GM23338 (cell line): ENCODE data around the gene NDUFA13. TPM values are rescaled to one million over a fixed set of nuclear protein-coding genes. Genes with fewer than 3 reads are reported as not detected.
A peak's percentile ranks its signal among the peaks of the same experiment; 100 is the strongest.

Source experiments
- ATAC-seq: fragments of 200-7000 bp; cut with Tn5 transposase; 3 replicates; pipeline ENCODE4 v1.9.1; 2020
- DNase-seq: peaks from one replicate; pipeline ENCODE4 v3.0.0-alpha.2; 2015; ENCODE audit warnings: low spot score
- H2AFZ ChIP-seq: fragments of 200-600 bp; sonication (generic); 2 replicates; pipeline ENCODE4 v1.8.0; 2016; ENCODE audit warnings: antibody characterized with exemption, mild to moderate bottlenecking, moderate library complexity
- H3F3A ChIP-seq: fragments of 200-600 bp; sonication (generic); replicated peaks from 2 replicates; pipeline ENCODE4 v1.8.0; 2017; ENCODE audit warnings: antibody characterized with exemption, mixed run types, low read depth
- H3K27ac ChIP-seq: fragments of 200-600 bp; sonication (generic); 2 replicates; pipeline ENCODE4 v1.6.1; 2016; ENCODE audit warnings: low read depth
- H3K27me3 ChIP-seq: fragments of 200-600 bp; sonication (generic); 2 replicates; pipeline ENCODE4 v1.8.0; 2016; ENCODE audit warnings: mild to moderate bottlenecking, mixed run types, moderate library complexity; ENCODE audit not compliant: insufficient read depth
- H3K36me3 ChIP-seq: fragments of 200-600 bp; sonication (generic); 2 replicates; pipeline ENCODE4 v1.8.0; 2016; ENCODE audit warnings: mild to moderate bottlenecking; ENCODE audit not compliant: insufficient read depth
- H3K4me1 ChIP-seq: fragments of 200-600 bp; sonication (generic); 2 replicates; pipeline ENCODE4 v1.8.0; 2016; ENCODE audit warnings: mild to moderate bottlenecking, moderate library complexity; ENCODE audit not compliant: insufficient read depth
- H3K4me2 ChIP-seq: fragments of 200-600 bp; sonication (generic); 2 replicates; pipeline ENCODE4 v1.7.1; 2017; ENCODE audit warnings: mixed run types
- H3K4me3 ChIP-seq: fragments of 200-600 bp; sonication (generic); 2 replicates; pipeline ENCODE4 v1.6.1; 2016; ENCODE audit warnings: mixed run types
- H3K79me2 ChIP-seq: fragments of 200-600 bp; sonication (generic); replicated peaks from 2 replicates; pipeline ENCODE4 v1.8.0; 2017; ENCODE audit warnings: mild to moderate bottlenecking; ENCODE audit not compliant: insufficient read depth
- H3K9me2 ChIP-seq: fragments of 200-600 bp; sonication (generic); 2 replicates; pipeline ENCODE4 v1.8.0; 2017; ENCODE audit not compliant: insufficient read depth
- H4K20me1 ChIP-seq: fragments of 200-600 bp; sonication (generic); replicated peaks from 2 replicates; pipeline ENCODE4 v1.8.0; 2017; ENCODE audit warnings: mild to moderate bottlenecking; ENCODE audit not compliant: insufficient read depth
- H3K27ac Mint-ChIP-seq: 2 replicates; pipeline ENCODE4 v1.8.0; 2020; ENCODE audit warnings: inconsistent platforms, mild to moderate bottlenecking, moderate library complexity, mixed read lengths
- H3K27me3 Mint-ChIP-seq: 3 replicates; pipeline ENCODE4 v1.8.0; 2022; ENCODE audit warnings: low read depth, mild to moderate bottlenecking, moderate library complexity, mixed read lengths, inconsistent platforms; ENCODE audit not compliant: insufficient read depth, poor library complexity
- H3K36me3 Mint-ChIP-seq: 3 replicates; pipeline ENCODE4 v1.8.0; 2021; ENCODE audit warnings: low read depth, mild to moderate bottlenecking, inconsistent platforms, moderate library complexity, mixed read lengths
- H3K4me1 Mint-ChIP-seq: 3 replicates; pipeline ENCODE4 v1.8.0; 2020; ENCODE audit warnings: mild to moderate bottlenecking, inconsistent platforms, mixed read lengths
- H3K4me3 Mint-ChIP-seq: 3 replicates; pipeline ENCODE4 v1.8.0; 2021; ENCODE audit warnings: moderate library complexity, mild to moderate bottlenecking, inconsistent platforms, mixed read lengths
- H3K9me3 Mint-ChIP-seq: 3 replicates; pipeline ENCODE4 v1.8.0; 2020; ENCODE audit warnings: moderate library complexity, mild to moderate bottlenecking, inconsistent platforms, mixed read lengths
- CREB1 ChIP-seq: fragments of 250-450 bp; sonication (Bioruptor Pico); IDR thresholded peaks from 2 replicates; pipeline ENCODE4 v1.5.0; 2020; ENCODE audit warnings: low read depth, mild to moderate bottlenecking, moderate library complexity
- ETS1 ChIP-seq: IDR thresholded peaks from 2 replicates; pipeline ENCODE4 v1.6.1; 2016; ENCODE audit warnings: antibody characterized with exemption
- EZH2 ChIP-seq: fragments of 200-600 bp; sonication (generic); IDR thresholded peaks from one replicate; pipeline ENCODE4 v1.8.0; 2017; ENCODE audit warnings: antibody characterized with exemption, mild to moderate bottlenecking, low read depth; ENCODE audit not compliant: unreplicated experiment
- EZH2phosphoT487 ChIP-seq: fragments of 200-600 bp; sonication (generic); IDR thresholded peaks from one replicate; pipeline ENCODE4 v1.8.1; 2018; ENCODE audit warnings: antibody characterized with exemption; ENCODE audit not compliant: unreplicated experiment
- JUNB ChIP-seq: IDR thresholded peaks from one replicate; pipeline ENCODE4 v1.6.1; 2016; ENCODE audit warnings: antibody characterized with exemption; ENCODE audit not compliant: unreplicated experiment
- NANOG ChIP-seq: IDR thresholded peaks from 2 replicates; pipeline ENCODE4 v1.6.1; 2016; ENCODE audit warnings: antibody characterized with exemption, borderline replicate concordance
- POLR2AphosphoS5 ChIP-seq: IDR thresholded peaks from 2 replicates; pipeline ENCODE4 v1.6.1; 2016; ENCODE audit warnings: antibody characterized with exemption, low read depth
- REST ChIP-seq: IDR thresholded peaks from one replicate; pipeline ENCODE4 v1.6.1; 2018; ENCODE audit warnings: antibody characterized with exemption; ENCODE audit not compliant: unreplicated experiment
- STAT1 ChIP-seq: IDR thresholded peaks from one replicate; pipeline ENCODE4 v1.6.1; 2016; ENCODE audit warnings: antibody characterized with exemption; ENCODE audit not compliant: unreplicated experiment
- ZNF114 ChIP-seq: fragments of 250-450 bp; sonication (Bioruptor Pico); IDR thresholded peaks from 2 replicates; pipeline ENCODE4 v1.5.0; 2020; ENCODE audit warnings: mild to moderate bottlenecking, moderate library complexity
- ZNF331 ChIP-seq: fragments of 250-450 bp; sonication (Bioruptor Pico); IDR thresholded peaks from 2 replicates; pipeline ENCODE4 v1.5.0; 2020; ENCODE audit warnings: low read depth, mild to moderate bottlenecking, moderate library complexity
- ZNF462 ChIP-seq: fragments of 250-450 bp; sonication (Bioruptor Pico); IDR thresholded peaks from 2 replicates; pipeline ENCODE4 v1.5.0; 2020; ENCODE audit warnings: mild to moderate bottlenecking, moderate library complexity
- polyA plus RNA-seq: library from polyadenylated mRNA; unstranded; fragments of >200 nt; fragmentation: Nextera tagmentation; extraction: Ambion mirVana; gene quantifications from 2 replicates; pipeline ENCODE4 v1.2.1, GENCODE V29; 2016
- total RNA-seq: library from RNA; depleted of rRNA; stranded (reverse); fragments of >200 nt; shearing (Covaris generic); gene quantifications from 2 replicates; pipeline ENCODE4 v1.2.3, GENCODE V29; 2014

Gene NDUFA13
- total and polyA plus RNA-seq, 2 experiments from 2014 or later = 143 to 598 TPM

- H3K36me3 ChIP-seq = no peaks in the 10 kb centered on the region
- H3K4me1 ChIP-seq = peaks cover 32% of the 10 kb centered on the region
- H3K27ac ChIP-seq = peak overlapping the region; percentile 66; the same call in 1 of the 2 replicates
- H3K79me2 ChIP-seq = peaks cover 65% of the 10 kb centered on the region
- Mint-ChIP-seq H3K36me3 (peaks cover 21% of the 10 kb centered on the region), H3K27ac (peak overlapping the region; percentile 73), H3K4me3 (no peak overlapping the region), H3K9me3 (no peaks in the 10 kb centered on the region), H3K4me1 (peaks cover 67% of the 10 kb centered on the region), H3K27me3 (peaks cover 17% of the 10 kb centered on the region)
- H3K9me2 ChIP-seq = no peaks in the 10 kb centered on the region
- ATAC-seq (no peak), DNase-seq (no peak)
- H3K27me3 ChIP-seq = no peaks in the 10 kb centered on the region
- H3K4me2 ChIP-seq = no peak overlapping the region
- no peak for TF ChIP-seq CREB1 (CRISPR knock-in tag)
- no peak for TF ChIP-seq EZH2
- no peak for TF ChIP-seq ZNF331 (CRISPR knock-in tag)
- TF ChIP-seq STAT1 = no peak
- TF ChIP-seq POLR2AphosphoS5 = no peak
- TF ChIP-seq NANOG = no peak
- no peak for TF ChIP-seq JUNB
- TF ChIP-seq ZNF114 = no peak
- TF ChIP-seq REST = no peak
- no peak for TF ChIP-seq EZH2phosphoT487
- TF ChIP-seq ETS1 = no peak
- TF ChIP-seq ZNF462 (CRISPR knock-in tag) = no peak
- H2AFZ ChIP-seq = no peak overlapping the region
- no peak overlapping the region for H3K4me3 ChIP-seq
- peaks cover 27% of the 10 kb centered on the region for H4K20me1 ChIP-seq
- peaks cover 26% of the 10 kb centered on the region for H3F3A ChIP-seq
Observed at GRCh38 chr19:19486343-19487076, 29.5 kb upstream of the NDUFA13 start.
